ENCODE data around the gene CEACAM4. TPM values are rescaled to one million over a fixed set of nuclear protein-coding genes. Genes with fewer than 3 reads are reported as not detected.
A peak's percentile ranks its signal among the peaks of the same experiment; 100 is the strongest.

Gene CEACAM4
- total RNA-seq, 2 donors from 2014 or later = 0.31 to 0.92 TPM

- Mint-ChIP-seq H3K36me3 (ENCODE audit: low read depth) (peaks cover 2% of the 10 kb centered on the region), H3K27ac (no peak overlapping the region), H3K4me1 (peaks cover 4% of the 10 kb centered on the region), H3K27me3 (peaks cover 48% of the 10 kb centered on the region), H3K4me3 (no peak overlapping the region)
- ATAC-seq = no peak
- no peaks in the 10 kb centered on the region for H3K9me3 ChIP-seq (ENCODE audit: control insufficient read depth, low read length, poor library complexity, severe bottlenecking)
- DNase-seq = no peak
Observed at GRCh38 chr19:41610789-41611188, 16.1 kb downstream of the CEACAM4 start.

DNA sequence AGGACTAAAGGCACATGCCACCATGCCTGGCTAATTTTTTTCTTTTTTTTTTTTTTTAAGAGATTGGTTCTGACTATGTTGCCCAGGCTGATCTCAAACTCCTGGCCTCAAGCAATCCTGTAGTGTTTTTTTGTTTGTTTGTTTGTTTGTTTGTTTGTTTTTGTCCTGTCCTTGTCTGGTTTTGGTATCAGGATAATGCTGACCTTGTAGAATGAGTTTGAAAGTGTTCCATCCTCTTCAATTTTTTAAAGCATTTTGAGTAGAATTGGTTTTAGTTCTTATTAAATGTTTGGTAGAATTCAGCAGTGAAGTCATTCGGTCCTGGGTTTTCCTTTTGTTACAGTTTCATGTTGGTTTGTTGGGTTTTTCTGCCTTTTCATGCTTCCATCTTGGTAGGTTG lies 19.2 kb downstream of the CEACAM4 start:
- H3K27me3 Mint-ChIP-seq = peaks cover 38% of the 10 kb centered on the region
- ATAC-seq (no peak), DNase-seq (no peak)
- peaks cover 2% of the 10 kb centered on the region for H3K36me3 Mint-ChIP-seq (ENCODE audit: low read depth)
- H3K9me3 ChIP-seq (ENCODE audit: control insufficient read depth, low read length, poor library complexity, severe bottlenecking) = no peaks in the 10 kb centered on the region
- H3K4me1 Mint-ChIP-seq = peaks cover 4% of the 10 kb centered on the region
- peak overlapping the region; percentile 47 for H3K27ac Mint-ChIP-seq
- no peak overlapping the region for H3K4me3 Mint-ChIP-seq

- no peak for ATAC-seq
- H3K27me3 Mint-ChIP-seq = peaks cover 40% of the 10 kb centered on the region
- H3K27ac Mint-ChIP-seq = peak overlapping the region; percentile 47
- no peaks in the 10 kb centered on the region for H3K9me3 ChIP-seq (ENCODE audit: control insufficient read depth, low read length, poor library complexity, severe bottlenecking)
- H3K4me1 Mint-ChIP-seq = peaks cover 4% of the 10 kb centered on the region
- no peak for DNase-seq
- H3K4me3 Mint-ChIP-seq = no peak overlapping the region
- H3K36me3 Mint-ChIP-seq (ENCODE audit: low read depth) = peaks cover 2% of the 10 kb centered on the region
Observed at GRCh38 chr19:41606215-41606837, 20.5 kb downstream of the CEACAM4 start.

GRCh38 chr19:41604831-41605230 lies 22.0 kb downstream of the CEACAM4 start:
- peaks cover 28% of the 10 kb centered on the region for H3K27me3 Mint-ChIP-seq
- no peak overlapping the region for H3K27ac Mint-ChIP-seq

GRCh38 chr19:41601771-41602170 lies 25.1 kb downstream of the CEACAM4 start:
- Mint-ChIP-seq H3K4me1 (peaks cover 6% of the 10 kb centered on the region), H3K36me3 (ENCODE audit: low read depth) (peaks cover 2% of the 10 kb centered on the region), H3K4me3 (no peak overlapping the region), H3K27me3 (peaks cover 21% of the 10 kb centered on the region), H3K27ac (no peak overlapping the region)
- ATAC-seq (no peak), DNase-seq (no peak)
- no peaks in the 10 kb centered on the region for H3K9me3 ChIP-seq (ENCODE audit: control insufficient read depth, low read length, poor library complexity, severe bottlenecking)

More at GRCh38 chr19:41604831-41605230, 22.0 kb downstream of the CEACAM4 start:
- H3K4me1 Mint-ChIP-seq = peaks cover 4% of the 10 kb centered on the region
- no peak for ATAC-seq
- H3K36me3 Mint-ChIP-seq (ENCODE audit: low read depth) = peaks cover 4% of the 10 kb centered on the region
- no peaks in the 10 kb centered on the region for H3K9me3 ChIP-seq (ENCODE audit: control insufficient read depth, low read length, poor library complexity, severe bottlenecking)
- DNase-seq = no peak
- no peak overlapping the region for H3K4me3 Mint-ChIP-seq

DNA sequence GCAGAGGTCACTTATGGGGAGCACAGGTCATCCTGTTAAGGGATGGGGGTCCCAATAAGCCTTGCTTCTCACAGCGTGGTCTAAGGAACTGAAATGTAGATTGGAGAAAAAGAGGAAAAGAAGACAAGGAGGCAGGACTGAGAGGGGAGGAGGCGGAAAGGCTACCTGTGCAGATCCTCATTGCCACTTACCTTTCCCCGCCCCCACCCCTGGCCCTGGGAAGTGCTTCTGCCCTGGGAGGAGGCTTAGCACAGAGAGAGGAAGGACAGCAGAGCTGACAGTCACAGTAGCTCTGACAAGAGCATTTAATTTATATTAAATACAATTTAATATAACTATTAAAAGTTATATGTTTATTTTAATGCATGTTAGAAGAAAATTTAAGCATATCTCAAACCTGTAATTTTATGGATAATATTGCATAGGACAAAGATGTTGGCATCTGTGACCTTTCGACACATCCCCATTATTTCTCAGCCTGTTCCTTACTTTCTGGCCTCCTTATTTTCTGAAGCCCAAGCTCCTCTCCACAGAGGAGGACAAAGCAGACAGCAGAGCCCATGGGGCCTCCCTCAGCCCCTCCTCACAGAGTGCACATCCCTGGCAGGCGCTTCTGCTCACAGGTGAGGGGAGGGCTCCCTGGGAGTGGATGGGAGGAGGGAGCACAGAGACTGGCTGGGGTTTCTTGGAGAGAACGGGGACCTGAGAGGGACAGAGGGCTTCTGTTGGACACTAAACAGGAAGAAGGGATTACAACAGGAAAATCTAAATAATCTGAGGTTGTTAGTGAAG lies 27.5 kb downstream of the CEACAM4 start:
- DNase-seq (no peak), ATAC-seq (no peak)
- Mint-ChIP-seq H3K36me3 (ENCODE audit: low read depth) (peaks cover 2% of the 10 kb centered on the region), H3K27ac (no peak overlapping the region), H3K27me3 (peaks cover 31% of the 10 kb centered on the region), H3K4me1 (peaks cover 12% of the 10 kb centered on the region), H3K4me3 (no peak overlapping the region)
- H3K9me3 ChIP-seq (ENCODE audit: control insufficient read depth, low read length, poor library complexity, severe bottlenecking) = no peaks in the 10 kb centered on the region

- H3K27ac Mint-ChIP-seq = no peak overlapping the region
- DNase-seq = peak; percentile 36 to 59 (median 46)
Observed at GRCh38 chr19:41597600-41598041, 29.3 kb downstream of the CEACAM4 start.

GRCh38 chr19:41595890-41596280 lies 31.0 kb downstream of the CEACAM4 start:
- DNase-seq = no peak
- H3K9me3 ChIP-seq (ENCODE audit: control insufficient read depth, low read length, poor library complexity, severe bottlenecking) = no peaks in the 10 kb centered on the region
- peaks cover 18% of the 10 kb centered on the region for H3K4me1 Mint-ChIP-seq
- no peak overlapping the region for H3K27ac Mint-ChIP-seq
- H3K4me3 Mint-ChIP-seq = no peak overlapping the region
- ATAC-seq = no peak
- H3K36me3 Mint-ChIP-seq (ENCODE audit: low read depth) = peaks cover 2% of the 10 kb centered on the region
- H3K27me3 Mint-ChIP-seq = peaks cover 16% of the 10 kb centered on the region

More at GRCh38 chr19:41597600-41598041, 29.3 kb downstream of the CEACAM4 start:
- Mint-ChIP-seq H3K27me3 (peaks cover 22% of the 10 kb centered on the region), H3K4me1 (peaks cover 15% of the 10 kb centered on the region), H3K4me3 (no peak overlapping the region), H3K36me3 (ENCODE audit: low read depth) (peaks cover 2% of the 10 kb centered on the region)
- peak; percentile 89 for ATAC-seq
- no peaks in the 10 kb centered on the region for H3K9me3 ChIP-seq (ENCODE audit: control insufficient read depth, low read length, poor library complexity, severe bottlenecking)

DNA sequence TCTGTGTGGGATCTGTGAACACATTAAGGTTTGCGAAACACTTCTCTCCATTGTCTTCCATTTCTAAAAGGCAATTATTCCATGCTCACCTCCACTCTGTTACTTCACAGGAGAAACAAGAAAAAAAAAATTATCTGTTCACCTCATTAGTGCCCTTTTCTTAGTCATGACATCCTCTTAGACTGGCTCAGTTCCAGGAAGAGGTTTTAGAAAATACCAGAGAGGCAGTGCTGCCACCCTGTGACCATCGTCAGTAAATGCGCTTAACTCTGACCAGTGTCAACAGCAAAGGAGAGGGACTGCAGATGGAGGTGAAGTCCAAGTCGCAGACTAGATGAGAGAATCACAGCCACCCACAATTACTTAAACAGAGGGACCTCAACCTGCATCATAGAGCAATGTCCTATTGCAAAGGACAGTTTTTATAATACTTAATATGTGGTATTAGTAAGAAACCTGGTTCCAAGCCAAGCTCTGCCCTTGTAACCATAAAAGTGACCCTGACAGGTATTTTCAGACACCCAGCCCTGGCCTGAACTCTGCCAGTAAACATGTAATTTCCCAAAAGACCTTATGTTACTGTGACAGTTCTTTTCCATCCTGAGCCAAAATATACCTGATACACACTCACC lies 31.5 kb downstream of the CEACAM4 start:
- peak; percentile 91 for ATAC-seq
- peak; percentile 26 to 42 (median 37) for DNase-seq
- Mint-ChIP-seq H3K4me3 (no peak overlapping the region), H3K4me1 (peaks cover 20% of the 10 kb centered on the region), H3K36me3 (ENCODE audit: low read depth) (no peaks in the 10 kb centered on the region), H3K27me3 (peaks cover 16% of the 10 kb centered on the region), H3K27ac (no peak overlapping the region)
- H3K9me3 ChIP-seq (ENCODE audit: control insufficient read depth, low read length, poor library complexity, severe bottlenecking) = no peaks in the 10 kb centered on the region

GRCh38 chr19:41591951-41592562 lies 34.8 kb downstream of the CEACAM4 start:
- ATAC-seq = no peak
- DNase-seq = no peak
- Mint-ChIP-seq H3K36me3 (ENCODE audit: low read depth) (peaks cover 6% of the 10 kb centered on the region), H3K4me1 (peaks cover 26% of the 10 kb centered on the region), H3K27ac (no peak overlapping the region), H3K4me3 (peak overlapping the region; percentile 49), H3K27me3 (peaks cover 11% of the 10 kb centered on the region)
- H3K9me3 ChIP-seq (ENCODE audit: control insufficient read depth, low read length, poor library complexity, severe bottlenecking) = no peaks in the 10 kb centered on the region

- H3K27me3 Mint-ChIP-seq = peaks cover 2% of the 10 kb centered on the region
- H3K4me1 Mint-ChIP-seq = peaks cover 26% of the 10 kb centered on the region
- no peaks in the 10 kb centered on the region for H3K9me3 ChIP-seq (ENCODE audit: control insufficient read depth, low read length, poor library complexity, severe bottlenecking)
- peaks cover 6% of the 10 kb centered on the region for H3K36me3 Mint-ChIP-seq (ENCODE audit: low read depth)
- no peak for ATAC-seq
- DNase-seq = no peak
- H3K4me3 Mint-ChIP-seq = no peak overlapping the region
- no peak overlapping the region for H3K27ac Mint-ChIP-seq
Observed at GRCh38 chr19:41590936-41591335, 35.9 kb downstream of the CEACAM4 start.

DNA sequence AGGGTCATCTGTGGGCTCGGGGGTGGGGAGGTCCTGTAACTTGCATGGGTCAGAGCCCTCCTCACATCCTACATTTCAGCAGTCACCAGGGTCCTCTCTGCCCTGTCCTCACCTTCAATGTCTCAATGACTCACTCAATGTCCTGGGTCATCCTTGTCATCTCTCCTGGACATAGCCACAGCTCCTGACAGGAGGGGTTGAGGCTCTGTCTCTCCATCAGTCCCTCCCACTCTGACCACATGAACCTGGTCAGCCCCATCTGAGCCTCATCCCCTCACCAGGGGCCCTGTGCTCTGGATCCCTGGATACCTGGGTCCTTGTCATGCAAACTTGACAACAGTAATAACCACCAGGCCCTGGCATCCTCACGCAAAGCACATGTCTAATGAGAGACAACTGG lies 37.5 kb downstream of the CEACAM4 start:
- Mint-ChIP-seq H3K27ac (no peak overlapping the region), H3K4me1 (peaks cover 20% of the 10 kb centered on the region), H3K36me3 (ENCODE audit: low read depth) (peaks cover 9% of the 10 kb centered on the region), H3K4me3 (no peak overlapping the region), H3K27me3 (no peaks in the 10 kb centered on the region)
- ATAC-seq (no peak), DNase-seq (no peak)
- H3K9me3 ChIP-seq (ENCODE audit: control insufficient read depth, low read length, poor library complexity, severe bottlenecking) = no peaks in the 10 kb centered on the region
